ENCODE results near the gene ARID1B. TPM values are rescaled to one million over a fixed set of nuclear protein-coding genes. Genes with fewer than 3 reads are reported as not detected.
"Not testable (repeated sequence)": the region's sequence is repeated elsewhere in the genome, so short reads cannot be mapped to it uniquely, and the experiment has no call there.

ARID1B gene
- total RNA-seq, 2 donors from 2014 or later: 66.7 to 67.3 TPM

GRCh38 chr6:156982168-156982567 is 205.0 kb downstream of the ARID1B start:
- Mint-ChIP-seq H3K27me3 (no peaks in the 10 kb centered on the region), H3K4me1 (peaks cover 46% of the 10 kb centered on the region), H3K27ac (no peak overlapping the region), H3K9me3 (no peaks in the 10 kb centered on the region), H3K36me3 (ENCODE audit: low read depth) (no peaks in the 10 kb centered on the region), H3K4me3 (no peak overlapping the region)
- no peak for ATAC-seq (replicated peaks)

- not testable (repeated sequence) for H3K27me3 Mint-ChIP-seq; H3K9me3 Mint-ChIP-seq; H3K36me3 Mint-ChIP-seq (ENCODE audit: low read depth); H3K4me3 Mint-ChIP-seq; ATAC-seq (replicated peaks); H3K27ac Mint-ChIP-seq
- peaks cover 44% of the 10 kb centered on the region for H3K4me1 Mint-ChIP-seq
These were observed 205.7 kb downstream of the ARID1B start for GRCh38 chr6:156982864-156983263.

- H3K9me3 Mint-ChIP-seq: no peaks in the 10 kb centered on the region
- no peaks in the 10 kb centered on the region for H3K27me3 Mint-ChIP-seq
- no peak overlapping the region for H3K4me3 Mint-ChIP-seq
- H3K4me1 Mint-ChIP-seq: peaks cover 44% of the 10 kb centered on the region
- H3K27ac Mint-ChIP-seq: peak overlapping the region; percentile 44
- no peaks in the 10 kb centered on the region for H3K36me3 Mint-ChIP-seq (ENCODE audit: low read depth)
- no peak for ATAC-seq (replicated peaks)
These were observed 207.1 kb downstream of the ARID1B start for GRCh38 chr6:156984178-156984738.

- H3K4me1 Mint-ChIP-seq: peaks cover 43% of the 10 kb centered on the region
- H3K27ac Mint-ChIP-seq: no peak overlapping the region
- no peak overlapping the region for H3K4me3 Mint-ChIP-seq
- no peaks in the 10 kb centered on the region for H3K9me3 Mint-ChIP-seq
- no peaks in the 10 kb centered on the region for H3K27me3 Mint-ChIP-seq
- no peaks in the 10 kb centered on the region for H3K36me3 Mint-ChIP-seq (ENCODE audit: low read depth)
- ATAC-seq (replicated peaks): no peak
These were observed 208.1 kb downstream of the ARID1B start for GRCh38 chr6:156985309-156985708.

- Mint-ChIP-seq H3K9me3 (no peaks in the 10 kb centered on the region), H3K27me3 (no peaks in the 10 kb centered on the region), H3K4me1 (peaks cover 31% of the 10 kb centered on the region), H3K4me3 (no peak overlapping the region), H3K27ac (no peak overlapping the region), H3K36me3 (ENCODE audit: low read depth) (no peaks in the 10 kb centered on the region)
- peak; percentile 70 for ATAC-seq (replicated peaks)
These were observed 211.3 kb downstream of the ARID1B start for GRCh38 chr6:156988276-156989158.

- Mint-ChIP-seq H3K4me3 (no peak overlapping the region), H3K9me3 (no peaks in the 10 kb centered on the region), H3K27ac (no peak overlapping the region), H3K27me3 (no peaks in the 10 kb centered on the region), H3K36me3 (ENCODE audit: low read depth) (no peaks in the 10 kb centered on the region), H3K4me1 (peaks cover 24% of the 10 kb centered on the region)
- ATAC-seq (replicated peaks): no peak
These were observed 212.1 kb downstream of the ARID1B start for GRCh38 chr6:156989159-156989806.

GRCh38 chr6:156992020-156992804 is 215.0 kb downstream of the ARID1B start:
- ATAC-seq (replicated peaks): no peak
- Mint-ChIP-seq H3K4me1 (peaks cover 16% of the 10 kb centered on the region), H3K27ac (no peak overlapping the region), H3K27me3 (no peaks in the 10 kb centered on the region), H3K4me3 (no peak overlapping the region), H3K36me3 (ENCODE audit: low read depth) (no peaks in the 10 kb centered on the region), H3K9me3 (no peaks in the 10 kb centered on the region)

- H3K36me3 Mint-ChIP-seq (ENCODE audit: low read depth): no peaks in the 10 kb centered on the region
- no peaks in the 10 kb centered on the region for H3K27me3 Mint-ChIP-seq
- H3K4me3 Mint-ChIP-seq: no peak overlapping the region
- peaks cover 6% of the 10 kb centered on the region for H3K4me1 Mint-ChIP-seq
- H3K9me3 Mint-ChIP-seq: no peaks in the 10 kb centered on the region
- ATAC-seq (replicated peaks): no peak
- no peak overlapping the region for H3K27ac Mint-ChIP-seq
These were observed 216.5 kb downstream of the ARID1B start for GRCh38 chr6:156993713-156994112.

- Mint-ChIP-seq H3K9me3 (no peaks in the 10 kb centered on the region), H3K4me3 (no peak overlapping the region), H3K36me3 (ENCODE audit: low read depth) (no peaks in the 10 kb centered on the region), H3K27ac (no peak overlapping the region), H3K4me1 (no peaks in the 10 kb centered on the region), H3K27me3 (no peaks in the 10 kb centered on the region)
- no peak for ATAC-seq (replicated peaks)
These were observed 217.3 kb downstream of the ARID1B start for GRCh38 chr6:156994215-156995076.

- H3K36me3 Mint-ChIP-seq (ENCODE audit: low read depth): no peaks in the 10 kb centered on the region
- no peaks in the 10 kb centered on the region for H3K4me1 Mint-ChIP-seq
- H3K4me3 Mint-ChIP-seq: no peak overlapping the region
- H3K9me3 Mint-ChIP-seq: no peaks in the 10 kb centered on the region
- no peak for ATAC-seq (replicated peaks)
- H3K27ac Mint-ChIP-seq: no peak overlapping the region
- H3K27me3 Mint-ChIP-seq: no peaks in the 10 kb centered on the region
These were observed 218.3 kb downstream of the ARID1B start for GRCh38 chr6:156995502-156995901.

GRCh38 chr6:156996265-156996664 is 219.1 kb downstream of the ARID1B start:
- no peaks in the 10 kb centered on the region for H3K4me1 Mint-ChIP-seq
- H3K4me3 Mint-ChIP-seq: no peak overlapping the region
- ATAC-seq (replicated peaks): no peak
- H3K9me3 Mint-ChIP-seq: no peaks in the 10 kb centered on the region
- H3K27me3 Mint-ChIP-seq: no peaks in the 10 kb centered on the region
- no peak overlapping the region for H3K27ac Mint-ChIP-seq
- no peaks in the 10 kb centered on the region for H3K36me3 Mint-ChIP-seq (ENCODE audit: low read depth)

GRCh38 chr6:156998794-156999330 is 221.7 kb downstream of the ARID1B start:
- Mint-ChIP-seq H3K36me3 (ENCODE audit: low read depth) (peaks cover 8% of the 10 kb centered on the region), H3K27me3 (no peaks in the 10 kb centered on the region), H3K27ac (no peak overlapping the region), H3K4me3 (no peak overlapping the region), H3K4me1 (peaks cover 9% of the 10 kb centered on the region), H3K9me3 (no peaks in the 10 kb centered on the region)
- no peak for ATAC-seq (replicated peaks)

GRCh38 chr6:156999762-157000161 is 222.6 kb downstream of the ARID1B start:
- no peak for ATAC-seq (replicated peaks)
- Mint-ChIP-seq H3K27me3 (no peaks in the 10 kb centered on the region), H3K9me3 (no peaks in the 10 kb centered on the region), H3K36me3 (ENCODE audit: low read depth) (peaks cover 8% of the 10 kb centered on the region), H3K4me3 (no peak overlapping the region), H3K27ac (no peak overlapping the region), H3K4me1 (peaks cover 9% of the 10 kb centered on the region)

Measured in activated T-helper 17 cell treated with anti-CD3 and anti-CD28 coated beads, Interleukin-2, amount 50 U/mL, for 72 hours (primary cell).